Liver (tissue), 9 donors: ENCODE results near the gene GPRC5A. TPM values are rescaled to one million over a fixed set of nuclear protein-coding genes. Genes with fewer than 3 reads are reported as not detected.

Experiments used
- DNase-seq: peaks from one replicate; pipeline ENCODE4 v3.0.0-alpha.2; 2017; ENCODE audit warnings: low spot score
- H3K27ac ChIP-seq, 2 donors: one replicate each; pipeline ENCODE4 v1.7.0; 2013; ENCODE audit warnings: inconsistent platforms in 2 of 2, low read length in 2 of 2, control low read depth in 1 of 2, low read depth in 1 of 2, mild to moderate bottlenecking in 1 of 2
- H3K27me3 ChIP-seq, 4 donors: one replicate each; pipeline versions ENCODE4 v1.6.1 to v1.7.0; 2013; ENCODE audit warnings: low read length in 3 of 4, inconsistent platforms in 1 of 4, mild to moderate bottlenecking in 1 of 4, moderate library complexity in 1 of 4; ENCODE audit not compliant: control insufficient read depth in 4 of 4, insufficient read depth in 4 of 4
- H3K36me3 ChIP-seq, 4 donors: one replicate each; pipeline versions ENCODE4 v1.6.1 to v1.7.0; 2013; ENCODE audit warnings: low read length in 3 of 4, mild to moderate bottlenecking in 3 of 4, low read depth in 1 of 4, moderate library complexity in 1 of 4; ENCODE audit not compliant: control insufficient read depth in 4 of 4, insufficient read depth in 3 of 4
- H3K4me1 ChIP-seq, 4 donors: one replicate each; pipeline versions ENCODE4 v1.6.1 to v1.7.0; 2013; ENCODE audit warnings: low read length in 3 of 4, mild to moderate bottlenecking in 3 of 4, moderate library complexity in 1 of 4; ENCODE audit not compliant: control insufficient read depth in 4 of 4, insufficient read depth in 4 of 4
- H3K4me3 ChIP-seq, 3 donors: one replicate each; pipeline versions ENCODE4 v1.6.1 to v1.7.0; 2013; ENCODE audit warnings: low read length in 3 of 3, control low read depth in 1 of 3, low read depth in 1 of 3, mild to moderate bottlenecking in 1 of 3
- H3K9ac ChIP-seq, 2 donors: one replicate each; pipeline ENCODE4 v1.7.0; 2013; ENCODE audit warnings: low read length in 2 of 2, mild to moderate bottlenecking in 2 of 2, moderate library complexity in 2 of 2, control low read depth in 1 of 2, low read depth in 1 of 2
- H3K9me3 ChIP-seq, 4 donors: one replicate each; pipeline versions ENCODE4 v1.6.1 to v1.7.0; 2013; ENCODE audit warnings: low read length in 3 of 4; ENCODE audit not compliant: control insufficient read depth in 4 of 4
- ATF3 ChIP-seq: IDR thresholded peaks from 2 replicates; pipeline ENCODE4 v1.6.1; 2016; ENCODE audit warnings: antibody characterized with exemption
- CTCF ChIP-seq: fragments of 150-350 bp; IDR thresholded peaks from 2 replicates; pipeline ENCODE4 v1.5.1; 2017; ENCODE audit warnings: improper control_type of control experiment, low read depth, low read length; ENCODE audit not compliant: missing input control
- EGR1 ChIP-seq, 2 donors: IDR thresholded peaks; 2 replicates each; pipeline ENCODE4 v1.6.1; 2016 to 2018; ENCODE audit warnings: antibody characterized with exemption in 2 of 2, low read depth in 2 of 2
- FOXA1 ChIP-seq: IDR thresholded peaks from 2 replicates; pipeline ENCODE4 v1.6.1; 2016; ENCODE audit warnings: antibody characterized with exemption
- GABPA ChIP-seq, 2 donors: IDR thresholded peaks in 1 of 2; conservative IDR thresholded peaks in 1 of 2; 2 replicates each; pipeline ENCODE4 v1.6.1; 2016; ENCODE audit warnings: antibody characterized with exemption in 2 of 2, mild to moderate bottlenecking in 1 of 2, moderate library complexity in 1 of 2
- HNF4A ChIP-seq, 2 donors: conservative IDR thresholded peaks; 2 replicates each; pipeline ENCODE4 v1.6.1; 2016; ENCODE audit warnings: antibody characterized with exemption in 2 of 2, mild to moderate bottlenecking in 2 of 2
- HNF4G ChIP-seq: IDR thresholded peaks from 2 replicates; pipeline ENCODE4 v1.6.1; 2016; ENCODE audit warnings: antibody characterized with exemption
- JUND ChIP-seq, 2 donors: IDR thresholded peaks; 2 replicates each; pipeline ENCODE4 v1.6.1; 2016; ENCODE audit warnings: antibody characterized with exemption in 2 of 2
- MAX ChIP-seq: IDR thresholded peaks from 2 replicates; pipeline ENCODE4 v1.6.1; 2016; ENCODE audit warnings: antibody characterized with exemption
- NR2F2 ChIP-seq: IDR thresholded peaks from 2 replicates; pipeline ENCODE4 v1.6.1; 2016; ENCODE audit warnings: antibody characterized with exemption
- RAD21 ChIP-seq, 2 donors: IDR thresholded peaks; 2 replicates each; pipeline ENCODE4 v1.6.1; 2016; ENCODE audit warnings: antibody characterized with exemption in 2 of 2, mild to moderate bottlenecking in 2 of 2
- REST ChIP-seq: IDR thresholded peaks from 2 replicates; pipeline ENCODE4 v1.6.1; 2016; ENCODE audit warnings: antibody characterized with exemption, mild to moderate bottlenecking
- RXRA ChIP-seq, 2 donors: IDR thresholded peaks; 2 replicates each; pipeline ENCODE4 v1.6.1; 2017 to 2018; ENCODE audit warnings: antibody characterized with exemption in 2 of 2, mild to moderate bottlenecking in 1 of 2
- SP1 ChIP-seq: IDR thresholded peaks from 2 replicates; pipeline ENCODE4 v1.6.1; 2018; ENCODE audit warnings: antibody characterized with exemption, mild to moderate bottlenecking
- TAF1 ChIP-seq: conservative IDR thresholded peaks from 2 replicates; pipeline ENCODE4 v1.6.1; 2016; ENCODE audit warnings: antibody characterized with exemption, mild to moderate bottlenecking
- YY1 ChIP-seq: IDR thresholded peaks from 2 replicates; pipeline ENCODE4 v1.6.1; 2016; ENCODE audit warnings: antibody characterized with exemption, mild to moderate bottlenecking
- ZBTB33 ChIP-seq: IDR thresholded peaks from 2 replicates; pipeline ENCODE4 v1.6.1; 2016; ENCODE audit warnings: antibody characterized with exemption
- WGBS: extraction: QIAGEN DNeasy Blood & Tissue Kit; methylation state at CpG from one replicate; pipeline ENCODE4 v1.1.7; 2013; 5-methylcytosine and 5-hydroxymethylcytosine counted together
- polyA plus RNA-seq, 2 donors: library from polyadenylated mRNA; stranded (reverse) in 1 of 2; unstranded in 1 of 2; fragments of 200-250 nt in 1 of 2; fragments of >200 nt in 1 of 2; fragmentation: Nextera tagmentation in 1 of 2; extraction: Ambion mirVana in 1 of 2; gene quantifications; one replicate each; pipeline versions ENCODE4 v1.2.1 to v1.2.3, GENCODE V29; 2013 to 2015
- total RNA-seq, 2 donors: library from RNA; depleted of rRNA; stranded (reverse); fragments of >200 nt; gene quantifications; one replicate each; pipeline ENCODE4 v1.2.3, GENCODE V29; 2014
- donor health status: healthy.
- donor health status: healthy.
- donor health status: healthy.
- donor health status: healthy.
- donor health status: healthy.

Gene GPRC5A
- total and polyA plus RNA-seq, 4 donors, result 0.09 to 0.17 (median 0.16) TPM; not detected in 1

- no peak overlapping the region for H3K9ac ChIP-seq
- no peak for DNase-seq
- no peaks in the 10 kb centered on the region for H3K4me1 ChIP-seq
- H3K27me3 ChIP-seq, result no peaks in the 10 kb centered on the region
- no peak overlapping the region for H3K27ac ChIP-seq
- H3K4me3 ChIP-seq, result no peak overlapping the region
- no peaks in the 10 kb centered on the region for H3K36me3 ChIP-seq
- no peaks in the 10 kb centered on the region for H3K9me3 ChIP-seq
- 69% methylated on average over 5 of the region's 5 CpGs for WGBS
- TF ChIP-seq MAX (no peak), HNF4A (conservative IDR thresholded peaks at IDR 0.05) (no peak), ZBTB33 (no peak), FOXA1 (no peak), CTCF (no peak), YY1 (no peak), GABPA (IDR thresholded peaks at IDR 0.05 in 1 of 2, conservative IDR thresholded peaks at IDR 0.05 in 1 of 2) (no peak), EGR1 (IDR thresholded peaks at IDR 0.05; ENCODE audit: low read depth in 2 of 2) (no peak), NR2F2 (no peak), HNF4G (no peak), TAF1 (no peak), ATF3 (no peak), SP1 (no peak), JUND (IDR thresholded peaks at IDR 0.05) (no peak), RXRA (IDR thresholded peaks at IDR 0.05) (no peak), REST (no peak), RAD21 (IDR thresholded peaks at IDR 0.05) (no peak)
These were observed 14.1 kb upstream of the GPRC5A start for GRCh38 chr12:12877153-12877768.
